ENCODE results near the gene OR2G6. TPM values are rescaled to one million over a fixed set of nuclear protein-coding genes. Genes with fewer than 3 reads are reported as not detected.

Gene OR2G6
- total RNA-seq, 1 experiment from 2014 or later: not detected

GRCh38 chr1:248576260-248576980 lies 68.5 kb downstream of the OR2G6 start:
- ChIA-PET CTCF (no interaction called here), POLR2A (ENCODE audit: unreplicated experiment) (no interaction called here)
- Histone ChIP-seq H3K9me2 (replicated peaks; ENCODE audit: low read length) (no peaks in the 10 kb centered on the region), H4K20me1 (ENCODE audit: low read length) (no peaks in the 10 kb centered on the region), H3K4me2 (ENCODE audit: low read length) (no peak overlapping the region), H3K9ac (ENCODE audit: low read length) (no peak overlapping the region), H3K4me3 (ENCODE audit: low read length) (no peak overlapping the region), H3K36me3 (ENCODE audit: low read depth, low read length) (no peaks in the 10 kb centered on the region), H3K9me3 (ENCODE audit: low read length) (peaks cover 6% of the 10 kb centered on the region; the same call in 1 of the 2 replicates), H3K27me3 (ENCODE audit: low read length) (peaks cover 6% of the 10 kb centered on the region; the same call in 1 of the 2 replicates), H3K79me2 (ENCODE audit: low read length) (no peaks in the 10 kb centered on the region), H3K4me1 (ENCODE audit: insufficient read depth, low read length) (no peaks in the 10 kb centered on the region), H3F3A (ENCODE audit: low read length, unreplicated experiment) (no peaks in the 10 kb centered on the region), H2AFZ (ENCODE audit: low read length) (no peak overlapping the region), H3K27ac (ENCODE audit: low read length) (no peak overlapping the region)
- BruUV-seq (replicated peaks): no TSS peak
- TF ChIP-seq EZH2phosphoT487 (IDR thresholded peaks at IDR 0.05; ENCODE audit: borderline replicate concordance, low read length) (no peak), EZH2 (IDR thresholded peaks at IDR 0.05; ENCODE audit: low read length, unreplicated experiment) (no peak), CTCF (conservative IDR thresholded peaks at IDR 0.05; ENCODE audit: low read depth, low read length) (no peak)
- no peak for DNase-seq
- intact Hi-C loops (cut with micrococcal nuclease): no loop called here
- ATAC-seq: no peak

Other genes starting within 250 kb of the OR2G6 start
- 0.18 TPM in 1 of 2 replicates, not detected in the other for gene OR2T33, start 230.1 kb upstream of the OR2G6 start, total RNA-seq (2014; rRNA removed)
- not detected in 2 replicates for gene OR2T12, start 204.6 kb upstream of the OR2G6 start, total RNA-seq (2014; rRNA removed)
- gene OR2M7, start 183.5 kb upstream of the OR2G6 start, total RNA-seq (2014; rRNA removed): not detected in 2 replicates
- not detected in 2 replicates for gene OR14C36, start 159.3 kb upstream of the OR2G6 start, total RNA-seq (2014; rRNA removed)
- not detected in 2 replicates for gene OR2T4, start 146.4 kb upstream of the OR2G6 start, total RNA-seq (2014; rRNA removed)
- gene OR2T6, start 132.3 kb upstream of the OR2G6 start, total RNA-seq (2014; rRNA removed): not detected in 2 replicates
- gene OR2T1, start 105.0 kb upstream of the OR2G6 start, total RNA-seq (2014; rRNA removed): not detected in 2 replicates
- not detected in 2 replicates for gene OR2T2, start 62.4 kb upstream of the OR2G6 start, total RNA-seq (2014; rRNA removed)
- gene OR2T3, start 34.7 kb upstream of the OR2G6 start, total RNA-seq (2014; rRNA removed): not detected in 2 replicates
- not detected in 2 replicates for gene OR2T5, start 19.5 kb upstream of the OR2G6 start, total RNA-seq (2014; rRNA removed)
- not detected in 2 replicates for gene OR2T29, start 54.7 kb downstream of the OR2G6 start, total RNA-seq (2014; rRNA removed)
- gene OR2T34, start 66.7 kb downstream of the OR2G6 start, total RNA-seq (2014; rRNA removed): not detected in 2 replicates
- gene OR2T10, start 89.6 kb downstream of the OR2G6 start, total RNA-seq (2014; rRNA removed): not detected in 2 replicates
- gene OR2T11, start 127.0 kb downstream of the OR2G6 start, total RNA-seq (2014; rRNA removed): not detected in 2 replicates
- not detected in 2 replicates for gene OR2T35, start 137.2 kb downstream of the OR2G6 start, total RNA-seq (2014; rRNA removed)
- not detected in 2 replicates for gene OR2T27, start 147.5 kb downstream of the OR2G6 start, total RNA-seq (2014; rRNA removed)
- not detected in 2 replicates for gene OR14I1, start 194.7 kb downstream of the OR2G6 start, total RNA-seq (2014; rRNA removed)
- gene LYPD8, start 247.7 kb downstream of the OR2G6 start, total RNA-seq (2014; rRNA removed): not detected in 2 replicates